ENCODE results near the gene KANSL1. TPM values are rescaled to one million over a fixed set of nuclear protein-coding genes. Genes with fewer than 3 reads are reported as not detected.

The KANSL1 gene
- total and polyA plus RNA-seq, 2 experiments from 2014 or later: 49.0 to 206 TPM

DNA sequence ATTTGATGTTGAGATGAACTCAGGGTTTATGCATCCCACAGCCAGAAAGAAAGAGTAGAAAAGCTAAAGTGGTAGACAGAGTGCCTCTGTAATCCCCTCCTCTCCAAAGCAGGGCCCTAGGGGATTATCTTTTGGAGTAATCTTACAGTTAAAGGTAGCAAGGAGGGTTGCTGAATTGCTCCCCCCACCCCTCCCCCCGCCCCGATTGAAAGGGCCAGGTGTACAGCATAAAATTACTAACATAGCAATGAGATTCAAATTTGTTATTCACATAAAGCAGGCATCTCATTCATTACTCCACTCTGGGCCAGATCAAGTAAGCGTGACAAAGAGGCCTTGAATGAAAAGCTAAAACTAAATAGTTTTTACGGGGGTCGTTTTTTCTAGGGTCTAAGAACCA, 121.4 kb downstream of the KANSL1 start (continued):
- no peak for TF ChIP-seq EZH2phosphoT487 (IDR thresholded peaks at IDR 0.05; ENCODE audit: unreplicated experiment)
- TF ChIP-seq, protein P1, sequence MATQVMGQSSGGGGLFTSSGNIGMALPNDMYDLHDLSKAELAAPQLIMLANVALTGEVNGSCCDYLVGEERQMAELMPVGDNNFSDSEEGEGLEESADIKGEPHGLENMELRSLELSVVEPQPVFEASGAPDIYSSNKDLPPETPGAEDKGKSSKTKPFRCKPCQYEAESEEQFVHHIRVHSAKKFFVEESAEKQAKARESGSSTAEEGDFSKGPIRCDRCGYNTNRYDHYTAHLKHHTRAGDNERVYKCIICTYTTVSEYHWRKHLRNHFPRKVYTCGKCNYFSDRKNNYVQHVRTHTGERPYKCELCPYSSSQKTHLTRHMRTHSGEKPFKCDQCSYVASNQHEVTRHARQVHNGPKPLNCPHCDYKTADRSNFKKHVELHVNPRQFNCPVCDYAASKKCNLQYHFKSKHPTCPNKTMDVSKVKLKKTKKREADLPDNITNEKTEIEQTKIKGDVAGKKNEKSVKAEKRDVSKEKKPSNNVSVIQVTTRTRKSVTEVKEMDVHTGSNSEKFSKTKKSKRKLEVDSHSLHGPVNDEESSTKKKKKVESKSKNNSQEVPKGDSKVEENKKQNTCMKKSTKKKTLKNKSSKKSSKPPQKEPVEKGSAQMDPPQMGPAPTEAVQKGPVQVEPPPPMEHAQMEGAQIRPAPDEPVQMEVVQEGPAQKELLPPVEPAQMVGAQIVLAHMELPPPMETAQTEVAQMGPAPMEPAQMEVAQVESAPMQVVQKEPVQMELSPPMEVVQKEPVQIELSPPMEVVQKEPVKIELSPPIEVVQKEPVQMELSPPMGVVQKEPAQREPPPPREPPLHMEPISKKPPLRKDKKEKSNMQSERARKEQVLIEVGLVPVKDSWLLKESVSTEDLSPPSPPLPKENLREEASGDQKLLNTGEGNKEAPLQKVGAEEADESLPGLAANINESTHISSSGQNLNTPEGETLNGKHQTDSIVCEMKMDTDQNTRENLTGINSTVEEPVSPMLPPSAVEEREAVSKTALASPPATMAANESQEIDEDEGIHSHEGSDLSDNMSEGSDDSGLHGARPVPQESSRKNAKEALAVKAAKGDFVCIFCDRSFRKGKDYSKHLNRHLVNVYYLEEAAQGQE (IDR thresholded peaks at IDR 0.05; ENCODE audit: unreplicated experiment): no peak
- TF ChIP-seq, protein P2, sequence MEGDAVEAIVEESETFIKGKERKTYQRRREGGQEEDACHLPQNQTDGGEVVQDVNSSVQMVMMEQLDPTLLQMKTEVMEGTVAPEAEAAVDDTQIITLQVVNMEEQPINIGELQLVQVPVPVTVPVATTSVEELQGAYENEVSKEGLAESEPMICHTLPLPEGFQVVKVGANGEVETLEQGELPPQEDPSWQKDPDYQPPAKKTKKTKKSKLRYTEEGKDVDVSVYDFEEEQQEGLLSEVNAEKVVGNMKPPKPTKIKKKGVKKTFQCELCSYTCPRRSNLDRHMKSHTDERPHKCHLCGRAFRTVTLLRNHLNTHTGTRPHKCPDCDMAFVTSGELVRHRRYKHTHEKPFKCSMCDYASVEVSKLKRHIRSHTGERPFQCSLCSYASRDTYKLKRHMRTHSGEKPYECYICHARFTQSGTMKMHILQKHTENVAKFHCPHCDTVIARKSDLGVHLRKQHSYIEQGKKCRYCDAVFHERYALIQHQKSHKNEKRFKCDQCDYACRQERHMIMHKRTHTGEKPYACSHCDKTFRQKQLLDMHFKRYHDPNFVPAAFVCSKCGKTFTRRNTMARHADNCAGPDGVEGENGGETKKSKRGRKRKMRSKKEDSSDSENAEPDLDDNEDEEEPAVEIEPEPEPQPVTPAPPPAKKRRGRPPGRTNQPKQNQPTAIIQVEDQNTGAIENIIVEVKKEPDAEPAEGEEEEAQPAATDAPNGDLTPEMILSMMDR (conservative IDR thresholded peaks at IDR 0.05; ENCODE audit: low read depth in 2 of 2): no peak

DNA sequence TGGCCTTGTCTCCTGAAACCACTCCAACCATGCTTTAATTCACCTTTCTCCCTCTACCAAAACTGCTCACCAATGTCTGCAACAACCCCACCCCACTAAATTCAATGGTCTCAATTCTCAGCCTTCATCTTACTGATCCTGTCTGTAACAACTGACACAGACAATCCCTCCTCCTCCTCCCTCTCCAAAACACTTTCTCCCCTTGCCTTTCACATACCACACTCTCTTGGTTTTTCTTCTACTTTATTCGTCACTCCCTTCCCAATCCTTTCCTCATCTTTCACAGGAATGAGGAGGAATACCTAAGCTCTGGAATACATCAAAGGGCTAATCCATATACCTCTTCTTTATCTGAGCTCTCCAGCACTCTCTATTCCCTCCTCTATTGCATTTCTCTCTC, 128.8 kb downstream of the KANSL1 start:
- Histone ChIP-seq H3K9me2 (ENCODE audit: insufficient read depth) (no peaks in the 10 kb centered on the region), H3K4me2 (no peak overlapping the region), H4K20me1 (replicated peaks; ENCODE audit: insufficient read depth) (peaks cover 26% of the 10 kb centered on the region), H3K79me2 (replicated peaks; ENCODE audit: insufficient read depth) (peaks cover 74% of the 10 kb centered on the region), H3K4me3 (no peak overlapping the region), H2AFZ (no peak overlapping the region), H3F3A (replicated peaks; ENCODE audit: low read depth) (no peaks in the 10 kb centered on the region), H3K36me3 (ENCODE audit: insufficient read depth) (peaks cover 38% of the 10 kb centered on the region), H3K27me3 (ENCODE audit: insufficient read depth) (no peaks in the 10 kb centered on the region), H3K4me1 (ENCODE audit: insufficient read depth) (no peaks in the 10 kb centered on the region; the same call in 1 of the 2 replicates), H3K27ac (ENCODE audit: low read depth) (peak overlapping the region; percentile 46; the same call in 1 of the 2 replicates)
- Mint-ChIP-seq H3K36me3 (ENCODE audit: low read depth) (peaks cover 54% of the 10 kb centered on the region), H3K27ac (peak overlapping the region; percentile 9; the same call in 1 of the 2 replicates), H3K9me3 (no peaks in the 10 kb centered on the region), H3K4me1 (peaks cover 4% of the 10 kb centered on the region; the same call in 2 of the 3 replicates), H3K4me3 (no peak overlapping the region), H3K27me3 (ENCODE audit: insufficient read depth, low read depth, poor library complexity) (peaks cover 3% of the 10 kb centered on the region)
- ATAC-seq: no peak
- DNase-seq (ENCODE audit: low spot score): no peak
- TF ChIP-seq, protein P1 (IDR thresholded peaks at IDR 0.05; ENCODE audit: unreplicated experiment): no peak
- TF ChIP-seq EZH2phosphoT487 (IDR thresholded peaks at IDR 0.05; ENCODE audit: unreplicated experiment) (no peak), EZH2 (IDR thresholded peaks at IDR 0.05; ENCODE audit: low read depth, unreplicated experiment) (no peak), ZNF114 (CRISPR knock-in tag; IDR thresholded peaks at IDR 0.05) (no peak), JUNB (IDR thresholded peaks at IDR 0.05; ENCODE audit: unreplicated experiment) (no peak), POLR2AphosphoS5 (IDR thresholded peaks at IDR 0.05; ENCODE audit: low read depth) (no peak)
- TF ChIP-seq, protein P3, sequence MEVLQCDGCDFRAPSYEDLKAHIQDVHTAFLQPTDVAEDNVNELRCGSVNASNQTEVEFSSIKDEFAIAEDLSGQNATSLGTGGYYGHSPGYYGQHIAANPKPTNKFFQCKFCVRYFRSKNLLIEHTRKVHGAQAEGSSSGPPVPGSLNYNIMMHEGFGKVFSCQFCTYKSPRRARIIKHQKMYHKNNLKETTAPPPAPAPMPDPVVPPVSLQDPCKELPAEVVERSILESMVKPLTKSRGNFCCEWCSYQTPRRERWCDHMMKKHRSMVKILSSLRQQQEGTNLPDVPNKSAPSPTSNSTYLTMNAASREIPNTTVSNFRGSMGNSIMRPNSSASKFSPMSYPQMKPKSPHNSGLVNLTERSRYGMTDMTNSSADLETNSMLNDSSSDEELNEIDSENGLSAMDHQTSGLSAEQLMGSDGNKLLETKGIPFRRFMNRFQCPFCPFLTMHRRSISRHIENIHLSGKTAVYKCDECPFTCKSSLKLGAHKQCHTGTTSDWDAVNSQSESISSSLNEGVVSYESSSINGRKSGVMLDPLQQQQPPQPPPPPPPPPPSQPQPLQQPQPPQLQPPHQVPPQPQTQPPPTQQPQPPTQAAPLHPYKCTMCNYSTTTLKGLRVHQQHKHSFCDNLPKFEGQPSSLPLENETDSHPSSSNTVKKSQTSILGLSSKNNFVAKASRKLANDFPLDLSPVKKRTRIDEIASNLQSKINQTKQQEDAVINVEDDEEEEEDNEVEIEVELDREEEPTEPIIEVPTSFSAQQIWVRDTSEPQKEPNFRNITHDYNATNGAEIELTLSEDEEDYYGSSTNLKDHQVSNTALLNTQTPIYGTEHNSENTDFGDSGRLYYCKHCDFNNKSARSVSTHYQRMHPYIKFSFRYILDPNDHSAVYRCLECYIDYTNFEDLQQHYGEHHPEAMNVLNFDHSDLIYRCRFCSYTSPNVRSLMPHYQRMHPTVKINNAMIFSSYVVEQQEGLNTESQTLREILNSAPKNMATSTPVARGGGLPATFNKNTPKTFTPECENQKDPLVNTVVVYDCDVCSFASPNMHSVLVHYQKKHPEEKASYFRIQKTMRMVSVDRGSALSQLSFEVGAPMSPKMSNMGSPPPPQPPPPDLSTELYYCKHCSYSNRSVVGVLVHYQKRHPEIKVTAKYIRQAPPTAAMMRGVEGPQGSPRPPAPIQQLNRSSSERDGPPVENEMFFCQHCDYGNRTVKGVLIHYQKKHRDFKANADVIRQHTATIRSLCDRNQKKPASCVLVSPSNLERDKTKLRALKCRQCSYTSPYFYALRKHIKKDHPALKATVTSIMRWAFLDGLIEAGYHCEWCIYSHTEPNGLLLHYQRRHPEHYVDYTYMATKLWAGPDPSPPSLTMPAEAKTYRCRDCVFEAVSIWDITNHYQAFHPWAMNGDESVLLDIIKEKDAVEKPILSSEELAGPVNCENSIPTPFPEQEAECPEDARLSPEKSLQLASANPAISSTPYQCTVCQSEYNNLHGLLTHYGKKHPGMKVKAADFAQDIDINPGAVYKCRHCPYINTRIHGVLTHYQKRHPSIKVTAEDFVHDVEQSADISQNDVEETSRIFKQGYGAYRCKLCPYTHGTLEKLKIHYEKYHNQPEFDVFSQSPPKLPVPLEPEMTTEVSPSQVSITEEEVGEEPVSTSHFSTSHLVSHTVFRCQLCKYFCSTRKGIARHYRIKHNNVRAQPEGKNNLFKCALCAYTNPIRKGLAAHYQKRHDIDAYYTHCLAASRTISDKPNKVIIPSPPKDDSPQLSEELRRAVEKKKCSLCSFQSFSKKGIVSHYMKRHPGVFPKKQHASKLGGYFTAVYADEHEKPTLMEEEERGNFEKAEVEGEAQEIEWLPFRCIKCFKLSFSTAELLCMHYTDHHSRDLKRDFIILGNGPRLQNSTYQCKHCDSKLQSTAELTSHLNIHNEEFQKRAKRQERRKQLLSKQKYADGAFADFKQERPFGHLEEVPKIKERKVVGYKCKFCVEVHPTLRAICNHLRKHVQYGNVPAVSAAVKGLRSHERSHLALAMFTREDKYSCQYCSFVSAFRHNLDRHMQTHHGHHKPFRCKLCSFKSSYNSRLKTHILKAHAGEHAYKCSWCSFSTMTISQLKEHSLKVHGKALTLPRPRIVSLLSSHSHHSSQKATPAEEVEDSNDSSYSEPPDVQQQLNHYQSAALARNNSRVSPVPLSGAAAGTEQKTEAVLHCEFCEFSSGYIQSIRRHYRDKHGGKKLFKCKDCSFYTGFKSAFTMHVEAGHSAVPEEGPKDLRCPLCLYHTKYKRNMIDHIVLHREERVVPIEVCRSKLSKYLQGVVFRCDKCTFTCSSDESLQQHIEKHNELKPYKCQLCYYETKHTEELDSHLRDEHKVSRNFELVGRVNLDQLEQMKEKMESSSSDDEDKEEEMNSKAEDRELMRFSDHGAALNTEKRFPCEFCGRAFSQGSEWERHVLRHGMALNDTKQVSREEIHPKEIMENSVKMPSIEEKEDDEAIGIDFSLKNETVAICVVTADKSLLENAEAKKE (CRISPR knock-in tag; IDR thresholded peaks at IDR 0.05): no peak
